Keratinocyte (primary cell): ENCODE data around the gene DNAAF8.

Experiments
- CTCF ChIP-seq, 3 experiments: IDR thresholded peaks in 1 of 3; conservative IDR thresholded peaks in 1 of 3; optimal IDR thresholded peaks in 1 of 3; 2 replicates in 2 of 3; 3 replicates in 1 of 3; pipeline versions ENCODE3 to v1.5.1; 2011; ENCODE audit warnings: low read length in 3 of 3, mild to moderate bottlenecking in 3 of 3, moderate library complexity in 2 of 3, control low read depth in 1 of 3, inconsistent platforms in 1 of 3; ENCODE audit not compliant: insufficient read depth in 2 of 3; ENCODE audit errors: extremely low read depth in 1 of 3
- EZH2 ChIP-seq: IDR thresholded peaks from one replicate; pipeline ENCODE4 v1.6.1; 2012; ENCODE audit warnings: inconsistent platforms, mild to moderate bottlenecking, low read length, moderate library complexity

- no peak for TF ChIP-seq CTCF (optimal IDR thresholded peaks at IDR 0.05 in 1 of 3, IDR thresholded peaks at IDR 0.05 in 1 of 3, conservative IDR thresholded peaks at IDR 0.05 in 1 of 3; ENCODE audit: extremely low read depth in 1 of 3, insufficient read depth in 2 of 3, low read length in 3 of 3)
- no peak for TF ChIP-seq EZH2
Measured at GRCh38 chr16:4703906-4704305, 30.4 kb upstream of the DNAAF8 start.
